CD14-positive monocyte (primary cell): ENCODE results near the gene IL1R2. TPM values are rescaled to one million over a fixed set of nuclear protein-coding genes. Genes with fewer than 3 reads are reported as not detected.

ENCODE experiments used
- DNase-seq, 3 donors: peaks; one replicate each; pipeline ENCODE4 v3.0.0-alpha.2; 2011 to 2022
- H2AFZ ChIP-seq: 2 replicates; pipeline ENCODE4 v1.6.0; 2012; ENCODE audit warnings: mild to moderate bottlenecking, low read depth, low read length, inconsistent platforms; ENCODE audit not compliant: insufficient read depth, poor library complexity, severe bottlenecking
- H3K27ac ChIP-seq, 2 donors: 1 replicate in 1 of 2; 2 replicates in 1 of 2; pipeline ENCODE4 v1.5.1; 2012 to 2013; ENCODE audit warnings: low read length in 2 of 2, control low read depth in 1 of 2, inconsistent platforms in 1 of 2, low read depth in 1 of 2, mild to moderate bottlenecking in 1 of 2
- H3K27me3 ChIP-seq, 2 donors: one replicate each; pipeline versions ENCODE4 v1.6.0 to v1.6.1; 2011 to 2013; ENCODE audit warnings: low read length in 2 of 2; ENCODE audit not compliant: control insufficient read depth in 2 of 2, insufficient read depth in 2 of 2
- H3K36me3 ChIP-seq, 2 donors: replicated peaks in 1 of 2; 1 replicate in 1 of 2; 2 replicates in 1 of 2; pipeline versions ENCODE4 v1.5.1 to v1.6.1; 2012 to 2013; ENCODE audit warnings: low read length in 2 of 2, control low read depth in 1 of 2, inconsistent platforms in 1 of 2, mild to moderate bottlenecking in 1 of 2; ENCODE audit not compliant: insufficient read depth in 2 of 2, control insufficient read depth in 1 of 2
- H3K4me1 ChIP-seq, 2 donors: 1 replicate in 1 of 2; 2 replicates in 1 of 2; pipeline versions ENCODE4 v1.5.1 to v1.6.1; 2012 to 2013; ENCODE audit warnings: low read length in 2 of 2, control low read depth in 1 of 2, inconsistent platforms in 1 of 2, mild to moderate bottlenecking in 1 of 2, moderate library complexity in 1 of 2; ENCODE audit not compliant: insufficient read depth in 2 of 2, control insufficient read depth in 1 of 2
- H3K4me2 ChIP-seq: replicated peaks from 2 replicates; pipeline ENCODE3; 2012; ENCODE audit warnings: low read length, moderate library complexity, mild to moderate bottlenecking; ENCODE audit not compliant: poor library complexity, severe bottlenecking; ENCODE audit errors: extremely low read depth
- H3K4me3 ChIP-seq, 3 experiments: fragments of 200-600 bp in 1 of 3; sonication (generic) in 1 of 3; replicated peaks in 1 of 3; 1 replicate in 2 of 3; 2 replicates in 1 of 3; pipeline ENCODE4 v1.5.1; 2011 to 2013; ENCODE audit warnings: low read length in 3 of 3, mild to moderate bottlenecking in 3 of 3, control low read depth in 2 of 3, low read depth in 2 of 3, inconsistent platforms in 1 of 3, moderate library complexity in 1 of 3
- H3K79me2 ChIP-seq: 2 replicates; pipeline ENCODE4 v1.6.0; 2012; ENCODE audit warnings: mild to moderate bottlenecking, control low read depth, inconsistent platforms, low read length, moderate library complexity; ENCODE audit not compliant: insufficient read depth
- H3K9ac ChIP-seq: 2 replicates; pipeline ENCODE4 v1.6.0; 2017; ENCODE audit warnings: low read length, mild to moderate bottlenecking; ENCODE audit not compliant: insufficient read depth, poor library complexity, severe bottlenecking
- H3K9me3 ChIP-seq, 2 donors: replicated peaks in 1 of 2; 1 replicate in 1 of 2; 2 replicates in 1 of 2; pipeline versions ENCODE4 v1.5.1 to v1.6.1; 2012 to 2013; ENCODE audit warnings: low read length in 2 of 2, control low read depth in 1 of 2; ENCODE audit not compliant: control insufficient read depth in 1 of 2, insufficient read depth in 1 of 2
- H4K20me1 ChIP-seq: 2 replicates; pipeline ENCODE4 v1.6.0; 2012; ENCODE audit warnings: mild to moderate bottlenecking, low read length, control low read depth, moderate library complexity; ENCODE audit not compliant: insufficient read depth
- H3K27ac Mint-ChIP-seq, 7 donors: one replicate each; pipeline ENCODE4 v1.8.0; 2020; ENCODE audit warnings: mild to moderate bottlenecking in 7 of 7, mixed read lengths in 7 of 7, moderate library complexity in 6 of 7, inconsistent platforms in 2 of 7
- H3K27me3 Mint-ChIP-seq, 3 donors: one replicate each; pipeline ENCODE4 v1.8.0; 2021 to 2022; ENCODE audit warnings: low read depth in 3 of 3, mild to moderate bottlenecking in 3 of 3, mixed read lengths in 3 of 3, moderate library complexity in 3 of 3, inconsistent platforms in 1 of 3
- H3K36me3 Mint-ChIP-seq, 2 donors: one replicate each; pipeline ENCODE4 v1.8.0; 2020; ENCODE audit warnings: mixed read lengths in 2 of 2, inconsistent platforms in 1 of 2, mild to moderate bottlenecking in 1 of 2
- H3K4me1 Mint-ChIP-seq: one replicate; pipeline ENCODE4 v1.8.0; 2020; ENCODE audit warnings: mild to moderate bottlenecking, mixed read lengths
- H3K4me3 Mint-ChIP-seq, 2 donors: one replicate each; pipeline ENCODE4 v1.8.0; 2020; ENCODE audit warnings: mild to moderate bottlenecking in 2 of 2, mixed read lengths in 2 of 2, moderate library complexity in 1 of 2
- H3K9me3 Mint-ChIP-seq, 7 donors: one replicate each; pipeline ENCODE4 v1.8.0; 2020 to 2022; ENCODE audit warnings: mixed read lengths in 7 of 7, mild to moderate bottlenecking in 6 of 7, moderate library complexity in 6 of 7, inconsistent platforms in 2 of 7
- CTCF ChIP-seq: fragments of 200-600 bp; IDR thresholded peaks from one replicate; pipeline ENCODE4 v1.8.0; 2022; ENCODE audit warnings: antibody characterized with exemption, mild to moderate bottlenecking
- WGBS: methylation state at CpG from one replicate; pipeline ENCODE4 v1.1.5; 2013; ENCODE audit warnings: missing lambda C conversion rate; ENCODE audit not compliant: insufficient coverage; 5-methylcytosine and 5-hydroxymethylcytosine counted together
- intact Hi-C, 2 donors: fragments of 100-400 bp; cut with micrococcal nuclease; formaldehyde crosslinking; loops; one replicate each; pipeline versions ENCODE4 v1.15.0 to v1.15.1; 2023
- polyA plus RNA-seq, 3 donors: library from polyadenylated mRNA; depleted of rRNA in 1 of 3; unstranded in 2 of 3; stranded (reverse) in 1 of 3; fragments of 300-500 nt in 2 of 3; fragments of >200 nt in 1 of 3; fragmentation: Illumina TruSeq in 2 of 3; gene quantifications; 1 replicate in 2 of 3; 2 replicates in 1 of 3; pipeline ENCODE4 v1.2.3, GENCODE V29; 2012 to 2021

Gene IL1R2
- polyA plus RNA-seq, 3 donors, result 5.9 to 12.0 (median 6.2) TPM

DNA sequence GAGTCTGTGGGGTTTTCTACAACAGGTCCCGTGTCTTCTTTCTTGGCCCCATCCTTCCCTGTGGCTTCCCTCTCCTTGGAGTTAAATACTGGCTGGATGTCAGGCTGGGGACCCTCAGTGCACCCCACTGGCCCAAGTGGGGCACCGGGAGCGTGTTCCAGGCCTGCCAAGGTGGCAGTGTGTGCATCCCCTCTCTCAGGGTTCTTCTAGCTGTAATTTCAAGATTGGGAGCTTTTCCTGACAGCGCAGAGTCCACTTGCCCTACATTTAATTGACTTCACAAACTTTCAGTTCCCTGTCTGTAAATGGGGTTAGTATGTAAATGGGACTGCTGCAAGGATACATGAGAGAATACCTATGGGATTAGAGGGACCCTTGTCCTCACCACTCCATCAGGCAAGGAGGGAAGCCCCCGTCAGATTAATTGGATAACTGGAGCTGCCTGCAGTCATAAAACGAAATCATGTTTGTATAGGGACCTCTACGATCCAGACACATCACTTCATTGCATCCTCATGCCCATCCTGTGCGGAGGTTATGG, 66.6 kb downstream of the IL1R2 start:
- no peak overlapping the region for H3K4me3 ChIP-seq
- TF ChIP-seq CTCF, result no peak
- no peak overlapping the region for H3K27ac ChIP-seq
- H3K4me1 ChIP-seq, result peaks cover 18 to 25% of the 10 kb centered on the region in 2 donors
- peaks cover 33% of the 10 kb centered on the region for H3K4me1 Mint-ChIP-seq
- WGBS, result 100% methylated on average over 1 of the region's 8 CpGs
- H3K9me3 Mint-ChIP-seq, result no peaks in the 10 kb centered on the region
- H3K79me2 ChIP-seq, result no peaks in the 10 kb centered on the region
- H4K20me1 ChIP-seq, result no peaks in the 10 kb centered on the region
- H3K36me3 Mint-ChIP-seq, result peaks cover 0 to 5% of the 10 kb centered on the region in 2 donors
- H2AFZ ChIP-seq, result no peak overlapping the region
- DNase-seq, result no peak
- no peak overlapping the region for H3K4me3 Mint-ChIP-seq
- no peak overlapping the region for H3K9ac ChIP-seq
- H3K27me3 ChIP-seq, result no peaks in the 10 kb centered on the region
- intact Hi-C loops, result no loop called here
- H3K4me2 ChIP-seq, result no peak overlapping the region
- no peaks in the 10 kb centered on the region for H3K9me3 ChIP-seq
- H3K27me3 Mint-ChIP-seq, result peaks cover 0 to 2% (median 0%) of the 10 kb centered on the region in 3 donors
- H3K27ac Mint-ChIP-seq, result no peak overlapping the region
- no peaks in the 10 kb centered on the region for H3K36me3 ChIP-seq

DNA sequence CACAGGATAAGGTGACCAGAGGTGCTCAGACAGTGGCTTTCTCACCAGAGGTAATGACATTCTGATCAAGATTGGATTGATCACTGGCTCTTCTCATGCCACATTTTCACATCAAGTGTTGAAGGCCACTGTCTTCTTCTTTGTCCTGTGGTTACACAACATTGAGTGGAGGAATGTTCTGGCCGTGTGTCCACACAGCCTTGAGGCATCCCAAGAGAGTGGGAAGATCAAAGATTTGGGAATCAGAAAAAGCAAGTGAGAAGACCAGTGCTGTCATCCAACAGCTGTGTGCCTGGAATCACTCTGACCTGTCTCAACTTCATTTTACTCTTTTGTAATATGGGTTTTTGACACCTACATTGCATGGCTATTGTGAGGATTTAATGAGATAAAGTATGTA, 67.4 kb downstream of the IL1R2 start:
- Histone ChIP-seq H3K36me3 (no peaks in the 10 kb centered on the region), H3K4me1 (peaks cover 18 to 25% of the 10 kb centered on the region in 2 donors), H3K4me3 (no peak overlapping the region), H3K27me3 (no peaks in the 10 kb centered on the region), H2AFZ (no peak overlapping the region), H3K79me2 (no peaks in the 10 kb centered on the region), H4K20me1 (no peaks in the 10 kb centered on the region), H3K27ac (no peak overlapping the region), H3K9me3 (no peaks in the 10 kb centered on the region), H3K4me2 (no peak overlapping the region), H3K9ac (no peak overlapping the region)
- Mint-ChIP-seq H3K27ac (peak overlapping the region in 1 of 7 donors; percentile 46), H3K36me3 (peaks cover 0 to 6% of the 10 kb centered on the region in 2 donors), H3K9me3 (peaks cover 0 to 2% (median 0%) of the 10 kb centered on the region in 7 donors), H3K27me3 (peaks cover 0 to 2% (median 0%) of the 10 kb centered on the region in 3 donors), H3K4me3 (no peak overlapping the region), H3K4me1 (peaks cover 33% of the 10 kb centered on the region)
- no peak for TF ChIP-seq CTCF
- no CpG with 5 or more reads among the region's 1 CpG for WGBS
- DNase-seq, result no peak
- intact Hi-C loops, result no loop called here
